ENCODE data around the gene XXYLT1. TPM values are rescaled to one million over a fixed set of nuclear protein-coding genes. Genes with fewer than 3 reads are reported as not detected.

Gene XXYLT1
- total RNA-seq, 1 experiment from 2014 or later: 29.2 TPM

- peaks cover 89% of the 10 kb centered on the region for H3K4me1 Mint-ChIP-seq (ENCODE audit: low read depth, unreplicated experiment)
- intact Hi-C loops (cut with micrococcal nuclease; ENCODE audit: unreplicated experiment): no loop called here
These were observed 119.0 kb downstream of the XXYLT1 start for GRCh38 chr3:195151866-195152541.

GRCh38 chr3:195151402-195151801, 119.6 kb downstream of the XXYLT1 start:
- H3K36me3 Mint-ChIP-seq (ENCODE audit: insufficient read depth, unreplicated experiment): peaks cover 15% of the 10 kb centered on the region
- DNase-seq: no peak
- CTCF ChIA-PET: interaction anchor here (0.5 to 1.3 kb wide), 3 partner anchors 119 to 148 kb away, joined by 3 to 5 read pairs (median 3); partner anchors contain the start of gene XXYLT1
- peaks cover 87% of the 10 kb centered on the region for H3K4me1 Mint-ChIP-seq (ENCODE audit: low read depth, unreplicated experiment)
- peak overlapping the region; percentile 66 for H3K27ac Mint-ChIP-seq (ENCODE audit: unreplicated experiment)
- no peaks in the 10 kb centered on the region for H3K9me3 Mint-ChIP-seq (ENCODE audit: low read depth, unreplicated experiment)
- no peak overlapping the region for H3K4me3 Mint-ChIP-seq (ENCODE audit: low read depth, unreplicated experiment)
- TF ChIP-seq, protein P1, sequence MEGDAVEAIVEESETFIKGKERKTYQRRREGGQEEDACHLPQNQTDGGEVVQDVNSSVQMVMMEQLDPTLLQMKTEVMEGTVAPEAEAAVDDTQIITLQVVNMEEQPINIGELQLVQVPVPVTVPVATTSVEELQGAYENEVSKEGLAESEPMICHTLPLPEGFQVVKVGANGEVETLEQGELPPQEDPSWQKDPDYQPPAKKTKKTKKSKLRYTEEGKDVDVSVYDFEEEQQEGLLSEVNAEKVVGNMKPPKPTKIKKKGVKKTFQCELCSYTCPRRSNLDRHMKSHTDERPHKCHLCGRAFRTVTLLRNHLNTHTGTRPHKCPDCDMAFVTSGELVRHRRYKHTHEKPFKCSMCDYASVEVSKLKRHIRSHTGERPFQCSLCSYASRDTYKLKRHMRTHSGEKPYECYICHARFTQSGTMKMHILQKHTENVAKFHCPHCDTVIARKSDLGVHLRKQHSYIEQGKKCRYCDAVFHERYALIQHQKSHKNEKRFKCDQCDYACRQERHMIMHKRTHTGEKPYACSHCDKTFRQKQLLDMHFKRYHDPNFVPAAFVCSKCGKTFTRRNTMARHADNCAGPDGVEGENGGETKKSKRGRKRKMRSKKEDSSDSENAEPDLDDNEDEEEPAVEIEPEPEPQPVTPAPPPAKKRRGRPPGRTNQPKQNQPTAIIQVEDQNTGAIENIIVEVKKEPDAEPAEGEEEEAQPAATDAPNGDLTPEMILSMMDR (IDR thresholded peaks at IDR 0.05; ENCODE audit: unreplicated experiment): no peak
- intact Hi-C loops (cut with micrococcal nuclease; ENCODE audit: unreplicated experiment): no loop called here
- no TSS peak for BruUV-seq (replicated peaks)
- no peaks in the 10 kb centered on the region for H3K27me3 Mint-ChIP-seq (ENCODE audit: unreplicated experiment)

More at GRCh38 chr3:195151866-195152541, 119.0 kb downstream of the XXYLT1 start:
- Mint-ChIP-seq H3K27ac (ENCODE audit: unreplicated experiment) (peak overlapping the region; percentile 66), H3K36me3 (ENCODE audit: insufficient read depth, unreplicated experiment) (peaks cover 17% of the 10 kb centered on the region), H3K4me3 (ENCODE audit: low read depth, unreplicated experiment) (no peak overlapping the region), H3K9me3 (ENCODE audit: low read depth, unreplicated experiment) (no peaks in the 10 kb centered on the region), H3K27me3 (ENCODE audit: unreplicated experiment) (no peaks in the 10 kb centered on the region)
- TF ChIP-seq, protein P1 (IDR thresholded peaks at IDR 0.05; ENCODE audit: unreplicated experiment): no peak
- CTCF ChIA-PET: interaction anchor here (0.5 to 0.9 kb wide), 3 partner anchors 92 to 1021 kb away, joined by 3 read pairs; partner anchors contain the start of gene XXYLT1
- no TSS peak for BruUV-seq (replicated peaks)
- DNase-seq: peak; percentile 45

GRCh38 chr3:195150181-195151118, 120.5 kb downstream of the XXYLT1 start:
- CTCF ChIA-PET: interaction anchor here (0.5 to 1.4 kb wide), 9 partner anchors 11 to 410 kb away, joined by 3 to 5 read pairs (median 4); partner anchors contain the start of gene XXYLT1
- peak overlapping the region; percentile 66 for H3K27ac Mint-ChIP-seq (ENCODE audit: unreplicated experiment)
- H3K4me3 Mint-ChIP-seq (ENCODE audit: low read depth, unreplicated experiment): peak overlapping the region; percentile 46
- no peaks in the 10 kb centered on the region for H3K9me3 Mint-ChIP-seq (ENCODE audit: low read depth, unreplicated experiment)
- intact Hi-C loops (cut with micrococcal nuclease; ENCODE audit: unreplicated experiment): loop anchor here (1.0 kb wide), 1 partner anchor 32 kb away; no protein-coding TSS in a partner anchor
- TF ChIP-seq, protein P1 (IDR thresholded peaks at IDR 0.05; ENCODE audit: unreplicated experiment): no peak
- H3K4me1 Mint-ChIP-seq (ENCODE audit: low read depth, unreplicated experiment): peaks cover 85% of the 10 kb centered on the region
- H3K36me3 Mint-ChIP-seq (ENCODE audit: insufficient read depth, unreplicated experiment): peaks cover 10% of the 10 kb centered on the region
- DNase-seq: peak; percentile 81
- BruUV-seq (replicated peaks): no TSS peak
- no peaks in the 10 kb centered on the region for H3K27me3 Mint-ChIP-seq (ENCODE audit: unreplicated experiment)

DNA sequence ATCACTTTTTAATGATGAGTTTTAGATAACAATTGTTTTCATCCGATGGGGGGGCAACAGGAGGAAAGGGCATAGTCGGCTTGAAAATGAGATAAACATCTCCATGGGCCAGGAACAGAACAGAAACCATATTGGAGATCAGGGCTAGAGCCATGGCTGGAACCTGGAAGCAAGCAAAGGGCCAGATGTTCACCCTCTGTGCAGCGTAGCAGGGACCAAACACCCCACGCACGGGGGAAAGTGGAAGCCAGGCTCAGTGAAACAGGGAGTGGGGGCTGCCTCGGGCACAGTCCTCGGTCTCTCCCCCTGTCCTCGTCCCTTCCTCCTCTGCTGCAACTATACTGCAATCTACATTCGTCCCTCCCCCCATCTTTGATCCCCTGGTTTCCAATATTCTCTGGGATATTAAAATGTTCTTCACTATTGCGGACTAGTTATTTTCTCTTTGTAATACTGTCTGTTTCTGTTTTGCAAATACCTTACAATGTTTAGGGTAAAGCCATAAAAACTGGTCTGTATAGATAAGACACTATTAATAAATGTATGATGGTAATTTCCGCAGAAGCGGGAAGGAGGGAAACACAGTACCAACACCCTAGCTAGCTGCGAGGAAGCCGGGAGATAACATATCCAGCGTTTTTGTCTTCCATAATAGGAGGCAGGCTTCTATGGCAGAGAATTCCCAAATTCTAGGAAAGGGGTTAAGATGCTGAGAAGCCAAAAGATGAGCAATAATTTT, 121.5 kb downstream of the XXYLT1 start:
- H3K4me1 Mint-ChIP-seq (ENCODE audit: low read depth, unreplicated experiment): peaks cover 76% of the 10 kb centered on the region

More for the DNA sequence above, 121.5 kb downstream of the XXYLT1 start:
- Mint-ChIP-seq H3K36me3 (ENCODE audit: insufficient read depth, unreplicated experiment) (peaks cover 10% of the 10 kb centered on the region), H3K9me3 (ENCODE audit: low read depth, unreplicated experiment) (no peaks in the 10 kb centered on the region), H3K4me3 (ENCODE audit: low read depth, unreplicated experiment) (no peak overlapping the region), H3K27me3 (ENCODE audit: unreplicated experiment) (no peaks in the 10 kb centered on the region), H3K27ac (ENCODE audit: unreplicated experiment) (no peak overlapping the region)
- BruUV-seq (replicated peaks): TSS peak; percentile 35
- no peak for DNase-seq
- TF ChIP-seq, protein P1 (IDR thresholded peaks at IDR 0.05; ENCODE audit: unreplicated experiment): no peak
- CTCF ChIA-PET: interaction anchor here (1.2 to 1.4 kb wide), 2 partner anchors 43 to 86 kb away, joined by 3 to 4 read pairs; no protein-coding TSS in a partner anchor
- intact Hi-C loops (cut with micrococcal nuclease; ENCODE audit: unreplicated experiment): loop anchor here (1.0 kb wide), 1 partner anchor 31 kb away; no protein-coding TSS in a partner anchor
